Naive thymus-derived CD8-positive, alpha-beta T cell (primary cell): ENCODE results near the gene SCLT1. TPM values are rescaled to one million over a fixed set of nuclear protein-coding genes. Genes with fewer than 3 reads are reported as not detected.

Experiments
- ATAC-seq, 2 donors: fragments of 150-1000 bp; cut with Tn5 transposase in 1 of 2; sonication (Bioruptor Pico), chemical (Tn5 transposase) in 1 of 2; 1 replicate in 1 of 2; 2 replicates in 1 of 2; pipeline ENCODE4 v1.10.0; 2021; ENCODE audit warnings: mild to moderate bottlenecking in 2 of 2, moderate library complexity in 2 of 2
- POLR2A ChIA-PET: fragments of 350-600 bp; sonication (Branson Sonifier 250); formaldehyde crosslinking; loops from one replicate; lab custom pipeline; 2021; ENCODE audit warnings: antibody characterized with exemption; lab: Charles Lee
- DNase-seq, 10 donors: peaks; one replicate each; pipeline versions ENCODE4 v3.0.0 to v3.0.0-alpha.2; 2020 to 2022
- H3K27ac Mint-ChIP-seq, 10 donors: one replicate each; pipeline ENCODE4 v1.8.0; 2020 to 2022; ENCODE audit warnings: mild to moderate bottlenecking in 10 of 10, mixed read lengths in 10 of 10, moderate library complexity in 4 of 10, inconsistent platforms in 1 of 10
- H3K27me3 Mint-ChIP-seq, 5 donors: one replicate each; pipeline ENCODE4 v1.8.0; 2021 to 2022; ENCODE audit warnings: mixed read lengths in 5 of 5
- H3K36me3 Mint-ChIP-seq, 3 donors: one replicate each; pipeline ENCODE4 v1.8.0; 2020 to 2022; ENCODE audit warnings: mixed read lengths in 3 of 3, mild to moderate bottlenecking in 2 of 3, inconsistent platforms in 1 of 3
- H3K4me1 Mint-ChIP-seq, 4 donors: one replicate each; pipeline ENCODE4 v1.8.0; 2021 to 2022; ENCODE audit warnings: mixed read lengths in 4 of 4
- H3K4me3 Mint-ChIP-seq, 10 donors: one replicate each; pipeline ENCODE4 v1.8.0; 2020 to 2022; ENCODE audit warnings: mild to moderate bottlenecking in 10 of 10, mixed read lengths in 10 of 10, moderate library complexity in 6 of 10, inconsistent platforms in 1 of 10
- H3K9me3 Mint-ChIP-seq, 9 donors: one replicate each; pipeline ENCODE4 v1.8.0; 2020 to 2022; ENCODE audit warnings: mixed read lengths in 9 of 9, mild to moderate bottlenecking in 3 of 9, inconsistent platforms in 1 of 9, moderate library complexity in 1 of 9
- polyA plus RNA-seq, 3 donors: library from polyadenylated mRNA; unstranded; fragments of 300-500 nt; fragmentation: Illumina TruSeq; gene quantifications; one replicate each; pipeline ENCODE4 v1.2.3, GENCODE V29; 2021
- total RNA-seq, 8 experiments: library from RNA in 2 of 8; stranded (reverse) in 2 of 8; gene quantifications; one replicate each; pipeline ENCODE4 v1.2.3 and lab custom pipeline; 2021 to 2026

SCLT1 gene
- total and polyA plus RNA-seq, 5 experiments from 2014 or later = 5.3 to 22.1 (median 7.2) TPM

- H3K27ac Mint-ChIP-seq = no peak overlapping the region
- peaks cover 0 to 4% (median 2%) of the 10 kb centered on the region in 4 donors for H3K4me1 Mint-ChIP-seq
- DNase-seq = no peak
- no peak overlapping the region for H3K4me3 Mint-ChIP-seq
- no peaks in the 10 kb centered on the region for H3K27me3 Mint-ChIP-seq
- no peak for ATAC-seq
- H3K9me3 Mint-ChIP-seq = peaks cover 0 to 2% (median 0%) of the 10 kb centered on the region in 9 donors
- peaks cover 6 to 21% (median 9%) of the 10 kb centered on the region in 3 donors for H3K36me3 Mint-ChIP-seq
- POLR2A ChIA-PET = no interaction called here
Observed at GRCh38 chr4:128904821-128905220, 188.5 kb downstream of the SCLT1 start.

- no peak overlapping the region for H3K27ac Mint-ChIP-seq
Observed at GRCh38 chr4:128880662-128881061, 212.7 kb downstream of the SCLT1 start.

GRCh38 chr4:128879971-128880370 lies 213.4 kb downstream of the SCLT1 start:
- Mint-ChIP-seq H3K27ac (peak overlapping the region in 1 of 10 donors; percentile 51), H3K9me3 (no peaks in the 10 kb centered on the region), H3K4me3 (no peak overlapping the region), H3K27me3 (no peaks in the 10 kb centered on the region), H3K36me3 (peaks cover 0 to 16% (median 2%) of the 10 kb centered on the region in 3 donors), H3K4me1 (peaks cover 0 to 1% (median 0%) of the 10 kb centered on the region in 4 donors)
- ATAC-seq (no peak), DNase-seq (no peak)
- POLR2A ChIA-PET = no interaction called here

More at GRCh38 chr4:128880662-128881061, 212.7 kb downstream of the SCLT1 start:
- no peak overlapping the region for H3K4me3 Mint-ChIP-seq
- no peak for DNase-seq
- peaks cover 0 to 11% (median 0%) of the 10 kb centered on the region in 3 donors for H3K36me3 Mint-ChIP-seq
- no peak for ATAC-seq
- peaks cover 0 to 1% (median 0%) of the 10 kb centered on the region in 4 donors for H3K4me1 Mint-ChIP-seq
- H3K27me3 Mint-ChIP-seq = no peaks in the 10 kb centered on the region
- no peaks in the 10 kb centered on the region for H3K9me3 Mint-ChIP-seq
- POLR2A ChIA-PET = no interaction called here

GRCh38 chr4:128879283-128879682 lies 214.1 kb downstream of the SCLT1 start:
- H3K27me3 Mint-ChIP-seq = no peaks in the 10 kb centered on the region
- no peaks in the 10 kb centered on the region for H3K9me3 Mint-ChIP-seq
- no peak overlapping the region for H3K4me3 Mint-ChIP-seq
- H3K4me1 Mint-ChIP-seq = peaks cover 0 to 1% (median 0%) of the 10 kb centered on the region in 4 donors
- H3K27ac Mint-ChIP-seq = no peak overlapping the region
- no peak for DNase-seq
- no peak for ATAC-seq
- H3K36me3 Mint-ChIP-seq = peaks cover 0 to 23% (median 3%) of the 10 kb centered on the region in 3 donors
- POLR2A ChIA-PET = no interaction called here

- POLR2A ChIA-PET = no interaction called here
- Mint-ChIP-seq H3K27ac (peak overlapping the region in 1 of 10 donors; percentile 21), H3K9me3 (no peaks in the 10 kb centered on the region), H3K36me3 (peaks cover 0 to 31% (median 3%) of the 10 kb centered on the region in 3 donors), H3K4me3 (no peak overlapping the region), H3K27me3 (no peaks in the 10 kb centered on the region), H3K4me1 (peaks cover 0 to 2% (median under 1%) of the 10 kb centered on the region in 4 donors)
- DNase-seq (no peak), ATAC-seq (no peak)
Observed at GRCh38 chr4:128877934-128878333, 215.4 kb downstream of the SCLT1 start.

GRCh38 chr4:128876200-128876599 lies 217.1 kb downstream of the SCLT1 start:
- Mint-ChIP-seq H3K27ac (peak overlapping the region in 1 of 10 donors; percentile 53), H3K36me3 (peaks cover 0 to 44% (median 16%) of the 10 kb centered on the region in 3 donors), H3K4me1 (peaks cover 0 to 2% (median under 1%) of the 10 kb centered on the region in 4 donors), H3K9me3 (no peaks in the 10 kb centered on the region), H3K27me3 (no peaks in the 10 kb centered on the region), H3K4me3 (no peak overlapping the region)
- ATAC-seq = no peak
- POLR2A ChIA-PET = no interaction called here
- no peak for DNase-seq

- no peaks in the 10 kb centered on the region for H3K27me3 Mint-ChIP-seq
- peaks cover 0 to 83% (median 22%) of the 10 kb centered on the region in 3 donors for H3K36me3 Mint-ChIP-seq
- peaks cover 0 to 9% (median 2%) of the 10 kb centered on the region in 4 donors for H3K4me1 Mint-ChIP-seq
- peak overlapping the region in 2 of 10 donors; percentile 21 to 50 for H3K27ac Mint-ChIP-seq
- no peaks in the 10 kb centered on the region for H3K9me3 Mint-ChIP-seq
- DNase-seq (no peak), ATAC-seq (no peak)
- POLR2A ChIA-PET = no interaction called here
- no peak overlapping the region for H3K4me3 Mint-ChIP-seq
Observed at GRCh38 chr4:128871948-128872347, 221.4 kb downstream of the SCLT1 start.

- ATAC-seq = no peak
- Mint-ChIP-seq H3K4me1 (peaks cover 0 to 15% (median 4%) of the 10 kb centered on the region in 4 donors), H3K4me3 (no peak overlapping the region), H3K27me3 (no peaks in the 10 kb centered on the region), H3K36me3 (peaks cover 0 to 91% (median 23%) of the 10 kb centered on the region in 3 donors), H3K9me3 (no peaks in the 10 kb centered on the region), H3K27ac (peak overlapping the region in 8 of 10 donors; percentile 6 to 60 (median 40))
- POLR2A ChIA-PET = no interaction called here
- DNase-seq = no peak
Observed at GRCh38 chr4:128869776-128870509, 223.4 kb downstream of the SCLT1 start.

GRCh38 chr4:128868758-128869157 lies 224.6 kb downstream of the SCLT1 start:
- ATAC-seq (no peak), DNase-seq (no peak)
- Mint-ChIP-seq H3K4me3 (no peak overlapping the region), H3K27me3 (no peaks in the 10 kb centered on the region), H3K27ac (peak overlapping the region in 3 of 10 donors; percentile 0 to 58 (median 27)), H3K4me1 (peaks cover 1 to 15% (median 4%) of the 10 kb centered on the region in 4 donors), H3K9me3 (no peaks in the 10 kb centered on the region), H3K36me3 (peaks cover under 1 to 86% (median 22%) of the 10 kb centered on the region in 3 donors)
- POLR2A ChIA-PET = interaction anchor here (0.7 kb wide), 1 partner anchor 59 kb away, joined by 6 read pairs; no protein-coding TSS in a partner anchor

- DNase-seq = no peak
- Mint-ChIP-seq H3K27me3 (no peaks in the 10 kb centered on the region), H3K4me1 (peaks cover 22 to 25% (median 23%) of the 10 kb centered on the region in 4 donors), H3K4me3 (no peak overlapping the region), H3K36me3 (peaks cover 5 to 86% (median 15%) of the 10 kb centered on the region in 3 donors), H3K9me3 (no peaks in the 10 kb centered on the region), H3K27ac (peak overlapping the region in 2 of 10 donors; percentile 2 to 52)
- no peak for ATAC-seq
- POLR2A ChIA-PET = no interaction called here
Observed at GRCh38 chr4:128866691-128867090, 226.6 kb downstream of the SCLT1 start.

GRCh38 chr4:128866269-128866668 lies 227.1 kb downstream of the SCLT1 start:
- POLR2A ChIA-PET = no interaction called here
- ATAC-seq = no peak
- peak overlapping the region in 1 of 10 donors; percentile 2 for H3K27ac Mint-ChIP-seq
- no peaks in the 10 kb centered on the region for H3K27me3 Mint-ChIP-seq
- DNase-seq = no peak
- peaks cover 26 to 29% (median 26%) of the 10 kb centered on the region in 4 donors for H3K4me1 Mint-ChIP-seq
- peaks cover 5 to 86% (median 14%) of the 10 kb centered on the region in 3 donors for H3K36me3 Mint-ChIP-seq
- H3K4me3 Mint-ChIP-seq = no peak overlapping the region
- H3K9me3 Mint-ChIP-seq = no peaks in the 10 kb centered on the region

GRCh38 chr4:128865132-128865531 lies 228.2 kb downstream of the SCLT1 start:
- H3K4me1 Mint-ChIP-seq = peaks cover 26 to 35% (median 30%) of the 10 kb centered on the region in 4 donors
- POLR2A ChIA-PET = no interaction called here
- peaks cover 7 to 86% (median 11%) of the 10 kb centered on the region in 3 donors for H3K36me3 Mint-ChIP-seq
- no peaks in the 10 kb centered on the region for H3K9me3 Mint-ChIP-seq
- no peak for ATAC-seq
- H3K27me3 Mint-ChIP-seq = no peaks in the 10 kb centered on the region
- no peak for DNase-seq
- H3K4me3 Mint-ChIP-seq = no peak overlapping the region
- H3K27ac Mint-ChIP-seq = peak overlapping the region in 1 of 10 donors; percentile 80
